Measurements from ENCODE around the gene ACTN3. TPM values are rescaled to one million over a fixed set of nuclear protein-coding genes. Genes with fewer than 3 reads are reported as not detected.
A peak's percentile ranks its signal among the peaks of the same experiment; 100 is the strongest.

The ACTN3 gene
- total RNA-seq (100 to 1,000 TPM in 1 of 4 donors, 10 to 100 TPM in 2, 1 to 10 TPM in 1; 2.9 to 254 (median 78.4) TPM), polyA plus RNA-seq (100 to 1,000 TPM in 1 of 3 donors, 10 to 100 TPM in 1, 1 to 10 TPM in 1; 8.7 to 531 (median 15.1) TPM)
- long read RNA-seq, donor 1, transcript ACTN3-203 (21 exons, 2,939 nt), result major isoform, 98 of 117 reads
- long read RNA-seq, donor 1, partial matches to known transcripts, result 10 of 117 reads
- long read RNA-seq, donor 1, other reads (novel, unspliced or antisense), result 9 of 117 reads
- long read RNA-seq, donor 2, transcript ACTN3-203 (21 exons, 2,939 nt), result major isoform, 745 of 878 reads
- long read RNA-seq, donor 2, partial matches to known transcripts, result 94 of 878 reads
- long read RNA-seq, donor 2, other reads (novel, unspliced or antisense), result 39 of 878 reads

DNA sequence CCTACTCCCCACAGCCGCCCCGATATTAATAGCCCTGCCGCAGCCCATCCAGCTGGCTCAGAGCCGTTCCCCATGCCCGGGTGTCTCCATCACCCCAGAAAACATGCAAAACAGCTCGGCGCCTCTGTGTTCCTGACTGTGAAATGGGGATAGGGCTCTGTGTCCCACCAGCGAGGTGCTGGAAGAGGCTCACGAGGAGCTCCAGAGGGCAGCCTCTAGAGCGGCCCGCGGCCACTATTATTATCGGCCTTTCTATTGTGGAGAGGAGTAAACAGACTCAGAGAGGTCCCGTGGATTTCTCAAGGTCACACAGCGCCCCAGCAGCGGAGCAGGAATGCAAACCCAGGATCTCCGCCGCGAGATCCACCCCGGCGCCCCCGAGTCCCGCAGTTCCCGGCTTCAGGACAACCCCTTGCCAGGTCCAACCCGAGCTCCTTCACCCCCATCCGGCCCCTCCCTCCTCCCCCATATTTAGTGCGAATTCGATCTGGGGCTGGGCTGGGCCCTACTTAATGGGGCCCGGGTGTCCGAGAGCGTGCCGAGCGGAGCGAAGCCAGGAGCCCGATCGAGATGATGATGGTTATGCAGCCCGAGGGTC lies at the start of gene ACTN3:
Gene ACTN3 (plus strand): TSS at position 536 of the 598 bp plus-strand sequence. CDS start 35 bp downstream, at position 571.
- 1 to 7% (median 2%) methylated on average over 37 of the region's 37 CpGs for WGBS, 3 donors
- intact Hi-C loops (cut with DNase I), result no loop called here
- TF ChIP-seq, protein P1, sequence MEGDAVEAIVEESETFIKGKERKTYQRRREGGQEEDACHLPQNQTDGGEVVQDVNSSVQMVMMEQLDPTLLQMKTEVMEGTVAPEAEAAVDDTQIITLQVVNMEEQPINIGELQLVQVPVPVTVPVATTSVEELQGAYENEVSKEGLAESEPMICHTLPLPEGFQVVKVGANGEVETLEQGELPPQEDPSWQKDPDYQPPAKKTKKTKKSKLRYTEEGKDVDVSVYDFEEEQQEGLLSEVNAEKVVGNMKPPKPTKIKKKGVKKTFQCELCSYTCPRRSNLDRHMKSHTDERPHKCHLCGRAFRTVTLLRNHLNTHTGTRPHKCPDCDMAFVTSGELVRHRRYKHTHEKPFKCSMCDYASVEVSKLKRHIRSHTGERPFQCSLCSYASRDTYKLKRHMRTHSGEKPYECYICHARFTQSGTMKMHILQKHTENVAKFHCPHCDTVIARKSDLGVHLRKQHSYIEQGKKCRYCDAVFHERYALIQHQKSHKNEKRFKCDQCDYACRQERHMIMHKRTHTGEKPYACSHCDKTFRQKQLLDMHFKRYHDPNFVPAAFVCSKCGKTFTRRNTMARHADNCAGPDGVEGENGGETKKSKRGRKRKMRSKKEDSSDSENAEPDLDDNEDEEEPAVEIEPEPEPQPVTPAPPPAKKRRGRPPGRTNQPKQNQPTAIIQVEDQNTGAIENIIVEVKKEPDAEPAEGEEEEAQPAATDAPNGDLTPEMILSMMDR (IDR thresholded peaks at IDR 0.05), result no peak
- ATAC-seq, result peak; percentile 1 to 24 (median 8)
- peaks cover 0 to 12% of the 10 kb centered on the region in 2 donors for H3K36me3 ChIP-seq (ENCODE audit: insufficient read depth in 1 of 2, low read depth in 1 of 2)
- H3K27ac ChIP-seq, result peak within 1 kb of the TSS; percentile 89
- peak; percentile 46 to 69 for DNase-seq
- peaks cover 33% of the 10 kb centered on the region for H3K4me1 ChIP-seq
- no peaks in the 10 kb centered on the region for H3K9me3 ChIP-seq
- H3K27me3 ChIP-seq (ENCODE audit: insufficient read depth in 3 of 3, low read length in 2 of 3), result no peaks in the 10 kb centered on the region
- H3K4me3 ChIP-seq, result peak within 1 kb of the TSS; percentile 83

DNA sequence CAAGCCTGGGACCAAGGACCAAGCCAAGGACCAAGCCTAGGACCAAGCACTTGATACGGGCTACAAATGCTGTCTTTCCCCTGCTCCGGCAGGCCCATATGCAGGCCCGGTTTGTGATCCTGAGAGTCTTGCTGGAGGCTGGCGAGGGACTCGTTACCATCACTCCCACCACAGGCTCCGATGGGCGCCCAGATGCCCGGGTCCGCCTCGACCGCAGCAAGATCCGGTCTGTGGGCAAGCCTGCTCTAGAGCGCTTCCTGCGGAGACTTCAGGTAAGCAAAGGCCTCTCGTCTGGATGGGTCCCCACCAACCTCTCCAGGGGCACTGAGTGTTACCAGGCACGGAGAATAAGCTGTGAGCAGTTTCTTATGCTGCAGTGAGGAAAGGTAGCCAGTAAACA lies 49.5 kb upstream of the ACTN3 start:
- TF ChIP-seq, protein P1 (IDR thresholded peaks at IDR 0.05), result no peak
- intact Hi-C loops (cut with DNase I), result no loop called here

DNA sequence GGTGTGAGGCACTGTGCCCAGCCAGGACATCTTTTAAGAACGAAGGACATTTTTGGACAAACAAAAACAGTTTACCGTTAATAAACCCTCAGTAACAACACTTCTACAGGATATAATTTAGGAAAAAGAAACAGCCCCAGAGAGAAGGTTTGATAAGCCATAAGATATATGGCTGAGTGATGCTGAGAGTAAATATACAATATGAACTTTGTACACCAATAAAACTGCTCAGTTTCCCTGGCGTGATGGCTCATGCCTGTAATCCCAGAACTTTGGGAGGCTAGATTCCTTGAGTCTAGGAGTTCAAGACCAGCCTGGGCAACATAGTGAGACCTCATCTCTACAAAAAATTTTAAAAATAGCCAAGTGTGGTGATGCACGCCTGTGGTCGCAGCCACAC lies 48.2 kb upstream of the ACTN3 start:
- Histone ChIP-seq H3K4me3 (no peak overlapping the region), H3K9me3 (no peaks in the 10 kb centered on the region), H3K27ac (no peak overlapping the region), H3K36me3 (ENCODE audit: insufficient read depth in 1 of 2, low read depth in 1 of 2) (peaks cover 0 to 74% of the 10 kb centered on the region in 2 donors), H3K4me1 (no peaks in the 10 kb centered on the region), H3K27me3 (ENCODE audit: insufficient read depth in 3 of 3, low read length in 2 of 3) (no peaks in the 10 kb centered on the region)
- TF ChIP-seq, protein P1 (IDR thresholded peaks at IDR 0.05), result no peak
- intact Hi-C loops (cut with DNase I), result no loop called here
- DNase-seq (no peak), ATAC-seq (no peak)
- WGBS, 3 donors, result 94 to 97% (median 94%) methylated on average over 5 of the region's 5 CpGs

More for the DNA sequence above, 49.5 kb upstream of the ACTN3 start:
- H3K4me3 ChIP-seq, result no peak overlapping the region
- no peaks in the 10 kb centered on the region for H3K9me3 ChIP-seq
- no peaks in the 10 kb centered on the region for H3K4me1 ChIP-seq
- no peaks in the 10 kb centered on the region for H3K27me3 ChIP-seq (ENCODE audit: insufficient read depth in 3 of 3, low read length in 2 of 3)
- WGBS, 3 donors, result 95 to 97% (median 97%) methylated on average over 16 of the region's 16 CpGs
- no peak overlapping the region for H3K27ac ChIP-seq
- ATAC-seq, result no peak
- DNase-seq, result no peak
- peaks cover 5 to 86% of the 10 kb centered on the region in 2 donors for H3K36me3 ChIP-seq (ENCODE audit: insufficient read depth in 1 of 2, low read depth in 1 of 2)

DNA sequence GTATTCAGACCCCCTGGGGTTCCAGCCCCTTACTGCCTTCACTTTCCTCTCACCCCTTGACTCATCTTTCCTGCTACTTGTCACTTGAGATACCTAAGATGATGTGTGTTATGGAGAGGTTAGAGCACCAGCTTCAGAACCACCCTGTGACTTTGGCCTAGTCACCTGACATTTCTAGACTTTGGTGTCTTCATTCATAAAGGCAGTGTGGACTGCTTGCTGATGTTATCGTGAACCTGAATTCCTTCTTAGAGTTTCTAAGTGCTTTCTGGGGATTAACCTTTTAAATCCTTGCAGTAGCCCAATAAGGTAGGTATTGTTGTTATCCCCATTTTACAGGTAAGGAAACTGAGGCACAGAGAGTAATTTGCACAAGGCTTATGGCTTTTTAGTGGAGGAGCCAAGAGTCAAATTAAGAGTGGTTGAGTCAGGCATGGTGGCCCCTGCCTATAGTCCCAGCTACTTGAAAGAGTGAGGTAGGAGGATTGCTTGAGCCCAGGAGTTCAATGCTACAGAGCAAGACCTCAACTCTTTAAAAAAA lies 41.4 kb upstream of the ACTN3 start:
- Histone ChIP-seq H3K4me3 (no peak overlapping the region), H3K36me3 (ENCODE audit: insufficient read depth in 1 of 2, low read depth in 1 of 2) (peaks cover 0 to 33% of the 10 kb centered on the region in 2 donors), H3K9me3 (no peaks in the 10 kb centered on the region), H3K27ac (no peak overlapping the region), H3K27me3 (ENCODE audit: insufficient read depth in 3 of 3, low read length in 2 of 3) (no peaks in the 10 kb centered on the region), H3K4me1 (peaks cover 4% of the 10 kb centered on the region)
- TF ChIP-seq, protein P1 (IDR thresholded peaks at IDR 0.05), result no peak
- ATAC-seq (no peak), DNase-seq (no peak)
- WGBS, 3 donors, result 0 to 89% (median 79%) methylated on average over 1 of the region's 1 CpG
- intact Hi-C loops (cut with DNase I), result no loop called here
